AG04450 (cell line): ENCODE results near the gene DENND5B. TPM values are rescaled to one million over a fixed set of nuclear protein-coding genes. Genes with fewer than 3 reads are reported as not detected.

Experiments used
- CTCF ChIA-PET: fragments of 300-600, 350-600 bp; formaldehyde crosslinking; extraction: SDS; loops from one replicate; lab custom pipeline; 2022; ENCODE audit warnings: antibody characterized with exemption, inconsistent platforms; lab: Charles Lee
- POLR2A ChIA-PET: fragments of 350-600 bp; formaldehyde crosslinking; extraction: SDS; loops from one replicate; lab custom pipeline; 2021; ENCODE audit warnings: antibody characterized with exemption, inconsistent platforms; lab: Yijun Ruan, JAX
- DNase-seq: peaks from one replicate; pipeline ENCODE4 v3.0.0-alpha.2; 2011; ENCODE audit warnings: low read depth, low spot score
- H3K27ac ChIP-seq: one replicate; pipeline ENCODE4 v1.5.1; 2012; ENCODE audit warnings: low read depth, low read length, control low read depth
- H3K27me3 ChIP-seq: one replicate; pipeline ENCODE4 v1.6.0; 2012; ENCODE audit warnings: low read length; ENCODE audit not compliant: control insufficient read depth, insufficient read depth
- H3K4me3 ChIP-seq: 2 replicates; pipeline ENCODE4 v1.5.1; 2011; ENCODE audit warnings: mild to moderate bottlenecking, low read depth, low read length, control low read depth
- H3K9me3 ChIP-seq: 2 replicates; pipeline ENCODE4 v1.5.1; 2012; ENCODE audit warnings: low read length; ENCODE audit not compliant: control insufficient read depth, insufficient read depth
- polyA plus RNA-seq: library from polyadenylated mRNA; depleted of rRNA; stranded (reverse); fragments of >200 nt; gene quantifications from 2 replicates; pipeline ENCODE4 v1.2.3, GENCODE V29; 2011; rRNA removed
- small RNA-seq: library from RNA; depleted of rRNA; stranded (forward); fragments of <200 nt; gene quantifications from one replicate; pipeline ENCODE3, GENCODE V24; 2012; ENCODE audit warnings: low read depth; ENCODE audit not compliant: insufficient read length
- TF ChIP-seq, protein P1 (sequence below): IDR thresholded peaks from 2 replicates; pipeline ENCODE4 v1.5.1; 2011; ENCODE audit warnings: low read depth, low read length, control low read depth, inconsistent platforms

Gene DENND5B
- polyA plus RNA-seq, 1 experiment = 17.3 TPM

DNA sequence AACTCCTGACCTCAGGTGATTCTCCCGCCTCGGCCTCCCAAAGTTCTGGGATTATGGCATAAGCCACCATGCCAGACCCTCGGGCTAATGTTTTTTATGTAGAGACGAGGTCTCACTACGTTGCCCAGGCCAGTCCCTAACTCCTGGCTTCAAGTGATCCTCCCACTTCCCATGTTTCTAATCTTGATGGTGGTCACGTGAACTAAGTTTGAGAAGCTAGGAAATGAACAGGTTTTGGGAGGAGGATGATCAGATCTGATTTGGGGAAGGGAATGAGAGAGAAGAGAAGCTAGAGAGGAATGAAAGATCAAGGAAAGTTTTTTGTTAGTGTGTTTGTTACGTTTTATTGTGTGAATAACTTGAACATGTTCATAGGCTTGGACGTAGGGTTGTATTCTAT lies 247.8 kb downstream of the DENND5B start:
- Histone ChIP-seq H3K9me3 (no peaks in the 10 kb centered on the region), H3K4me3 (no peak overlapping the region), H3K27me3 (peaks cover 7% of the 10 kb centered on the region), H3K27ac (no peak overlapping the region)
- no peak for DNase-seq
- ChIA-PET CTCF (no interaction called here), POLR2A (no interaction called here)
- TF ChIP-seq, protein P1, sequence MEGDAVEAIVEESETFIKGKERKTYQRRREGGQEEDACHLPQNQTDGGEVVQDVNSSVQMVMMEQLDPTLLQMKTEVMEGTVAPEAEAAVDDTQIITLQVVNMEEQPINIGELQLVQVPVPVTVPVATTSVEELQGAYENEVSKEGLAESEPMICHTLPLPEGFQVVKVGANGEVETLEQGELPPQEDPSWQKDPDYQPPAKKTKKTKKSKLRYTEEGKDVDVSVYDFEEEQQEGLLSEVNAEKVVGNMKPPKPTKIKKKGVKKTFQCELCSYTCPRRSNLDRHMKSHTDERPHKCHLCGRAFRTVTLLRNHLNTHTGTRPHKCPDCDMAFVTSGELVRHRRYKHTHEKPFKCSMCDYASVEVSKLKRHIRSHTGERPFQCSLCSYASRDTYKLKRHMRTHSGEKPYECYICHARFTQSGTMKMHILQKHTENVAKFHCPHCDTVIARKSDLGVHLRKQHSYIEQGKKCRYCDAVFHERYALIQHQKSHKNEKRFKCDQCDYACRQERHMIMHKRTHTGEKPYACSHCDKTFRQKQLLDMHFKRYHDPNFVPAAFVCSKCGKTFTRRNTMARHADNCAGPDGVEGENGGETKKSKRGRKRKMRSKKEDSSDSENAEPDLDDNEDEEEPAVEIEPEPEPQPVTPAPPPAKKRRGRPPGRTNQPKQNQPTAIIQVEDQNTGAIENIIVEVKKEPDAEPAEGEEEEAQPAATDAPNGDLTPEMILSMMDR = no peak

- POLR2A ChIA-PET = no interaction called here
- CTCF ChIA-PET = no interaction called here
- Histone ChIP-seq H3K4me3 (no peak overlapping the region), H3K27ac (no peak overlapping the region), H3K27me3 (peaks cover 6% of the 10 kb centered on the region), H3K9me3 (no peaks in the 10 kb centered on the region)
- TF ChIP-seq, protein P1 = no peak
- DNase-seq = no peak
These were observed 248.7 kb downstream of the DENND5B start for GRCh38 chr12:31342286-31342685.

DNA sequence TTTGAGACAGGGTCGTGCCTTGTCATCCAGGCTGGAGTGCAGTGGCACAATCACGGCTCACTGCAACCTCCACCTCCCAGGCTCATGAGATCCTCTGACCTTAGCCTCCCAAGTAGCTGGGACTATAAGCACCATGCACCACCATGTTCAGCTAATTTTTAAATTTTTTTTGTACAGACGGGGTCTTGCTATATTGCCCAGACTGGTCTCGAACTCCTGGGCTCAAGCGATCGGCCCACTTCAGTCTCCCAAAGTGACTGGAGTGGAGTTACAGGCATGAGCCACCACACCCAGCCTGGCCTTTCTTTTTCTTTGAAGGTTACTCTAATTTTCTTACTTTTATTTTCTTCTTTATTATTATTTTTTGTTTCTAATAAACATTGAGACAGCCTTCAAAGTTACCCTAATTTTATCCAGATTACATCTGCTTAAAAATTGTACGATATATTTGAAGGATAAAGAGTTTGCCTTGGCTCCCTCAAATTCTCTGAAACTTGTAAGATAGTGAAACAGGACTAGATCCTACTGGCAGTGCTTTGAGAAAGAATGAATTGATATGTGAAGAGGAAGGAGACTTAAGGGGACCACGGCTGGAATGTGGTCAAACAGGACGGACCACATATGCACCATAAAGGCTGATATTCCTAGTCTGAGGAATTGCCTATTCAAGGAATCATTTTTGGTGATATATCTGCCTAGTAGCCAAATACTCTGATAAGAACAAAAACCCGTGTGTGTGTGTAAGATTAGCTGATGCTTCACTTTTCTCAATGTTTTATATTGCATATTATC lies 250.9 kb downstream of the DENND5B start:
- no peak for DNase-seq
- Histone ChIP-seq H3K9me3 (no peaks in the 10 kb centered on the region), H3K27me3 (peaks cover 4% of the 10 kb centered on the region), H3K27ac (no peak overlapping the region), H3K4me3 (no peak overlapping the region)
- ChIA-PET CTCF (interaction anchor here (0.7 kb wide), 1 partner anchor 16 kb away, joined by 4 read pairs; no protein-coding TSS in a partner anchor), POLR2A (interaction anchor here (0.7 kb wide), 1 partner anchor 63 kb away, joined by 11 read pairs; no protein-coding TSS in a partner anchor)
- TF ChIP-seq, protein P1 = no peak

DNA sequence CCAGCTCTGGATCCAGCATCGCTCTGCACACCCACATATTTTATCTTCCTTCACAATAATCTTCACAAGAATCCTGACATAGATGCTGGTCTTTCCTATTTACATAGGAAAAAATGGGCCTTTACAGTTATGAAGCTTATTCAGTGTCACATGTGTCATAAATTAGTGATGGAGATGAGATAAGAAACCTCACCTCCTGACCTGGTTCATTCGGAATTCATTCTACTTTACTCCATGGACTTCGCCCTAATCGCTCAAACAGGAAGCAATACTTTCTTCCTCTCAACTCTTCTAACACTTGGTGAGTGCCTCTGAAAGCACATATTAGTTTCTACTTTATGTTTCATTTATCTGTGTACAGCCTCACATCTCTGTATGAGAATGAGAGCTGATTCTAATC lies 253.0 kb downstream of the DENND5B start:
- H3K27me3 ChIP-seq = peaks cover 9% of the 10 kb centered on the region
- H3K9me3 ChIP-seq = no peaks in the 10 kb centered on the region
- no peak overlapping the region for H3K4me3 ChIP-seq
- TF ChIP-seq, protein P1 = no peak
- POLR2A ChIA-PET = no interaction called here
- DNase-seq = no peak
- H3K27ac ChIP-seq = no peak overlapping the region
- CTCF ChIA-PET = no interaction called here

Small RNA genes lying within 50 kb of the gene (small RNA-seq; reads per million reads assigned to genes)
- gene RF00019 (not detected), gene RF00026 (not detected), gene RNU5F-4P (not detected), gene RNU6-618P (not detected), gene RPL31P50 (not detected)

Other genes with a start within 250 kb of the DENND5B start
- gene ETFBKMT, start 68.6 kb upstream of the DENND5B start, polyA plus RNA-seq = 2.0 and 2.1 TPM in 2 replicates
- gene AMN1, start 137.9 kb upstream of the DENND5B start, polyA plus RNA-seq = 8.9 and 11.9 TPM in 2 replicates